GM10266 (cell line): ENCODE measurements around the gene MFSD2B.

Experiments used
- DNase-seq: peaks from one replicate; pipeline ENCODE4 v3.0.0; 2012; ENCODE audit errors: extremely low spot score
- CTCF ChIP-seq: IDR thresholded peaks from 2 replicates; pipeline ENCODE4 v1.5.1; 2012; ENCODE audit warnings: mild to moderate bottlenecking, low read depth; ENCODE audit not compliant: control insufficient read depth, insufficient read depth; ENCODE audit errors: missing control alignments

MFSD2B gene

DNA sequence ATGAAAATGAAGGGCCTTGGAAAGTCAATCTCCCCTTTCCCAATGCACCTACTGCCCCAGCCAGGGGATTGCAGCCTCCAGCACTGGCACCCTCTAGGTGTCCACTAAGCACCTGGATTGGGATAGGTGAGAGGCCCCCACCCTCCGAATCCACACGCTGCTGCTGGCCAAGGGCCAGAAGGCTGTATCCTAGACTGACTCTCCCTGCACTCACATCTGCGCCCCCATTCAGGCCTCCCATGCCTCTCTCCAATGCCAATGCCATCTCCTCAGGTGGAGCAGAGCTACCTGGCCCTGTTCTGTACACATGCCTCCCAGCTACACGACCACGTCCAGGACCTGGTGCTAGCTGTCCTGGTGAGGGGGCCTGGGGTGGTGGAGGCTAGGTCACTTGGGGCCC is 9.8 kb downstream of the MFSD2B start:
- no peak for DNase-seq
- TF ChIP-seq CTCF = no peak

- DNase-seq = no peak
- no peak for TF ChIP-seq CTCF
Measured at GRCh38 chr2:24020244-24020643, 10.4 kb downstream of the MFSD2B start.

DNA sequence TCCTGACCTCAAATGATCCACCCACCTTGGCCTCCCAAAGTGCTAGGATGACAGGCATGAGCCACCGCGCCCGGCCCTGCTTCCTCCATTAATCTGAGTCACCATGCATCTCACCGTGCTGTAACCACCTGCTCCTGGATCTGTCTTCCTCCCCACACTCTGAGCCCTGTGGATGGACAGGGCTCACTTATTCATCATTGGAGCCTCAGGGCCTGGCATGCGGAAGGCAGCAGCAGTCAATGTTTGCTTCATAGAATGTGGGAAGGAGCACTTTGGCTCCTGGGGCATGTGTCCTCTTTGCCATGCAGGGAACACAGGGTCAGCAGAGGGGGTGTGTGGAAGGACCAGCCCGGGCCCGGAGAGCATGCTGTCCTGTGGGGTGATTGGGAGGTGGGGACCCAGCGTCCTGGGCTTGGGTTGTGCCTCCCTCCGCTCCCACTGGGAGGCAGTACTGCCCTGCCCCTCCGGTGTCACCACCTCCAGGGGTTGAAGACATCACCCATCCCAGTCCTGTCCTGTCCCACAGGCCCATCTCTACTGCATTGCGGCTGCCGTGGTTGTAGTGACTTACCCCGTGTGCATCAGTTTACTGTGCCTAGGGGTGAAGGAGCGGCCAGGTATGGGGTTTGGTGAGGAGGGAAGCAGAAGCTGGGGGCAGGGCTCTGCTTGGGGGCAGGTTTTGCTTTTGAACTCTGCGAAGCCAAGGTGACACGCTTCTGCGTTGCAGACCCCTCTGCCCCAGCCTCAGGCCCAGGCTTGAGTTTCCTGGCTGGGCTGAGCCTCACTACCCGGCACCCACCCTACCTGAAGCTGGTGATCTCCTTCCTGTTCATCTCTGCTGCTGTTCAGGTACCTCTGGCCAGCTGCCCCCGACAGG is 11.5 kb downstream of the MFSD2B start:
- TF ChIP-seq CTCF = peak; percentile 36
- DNase-seq = peak; percentile 39

GRCh38 chr2:24022324-24022974 is 12.6 kb downstream of the MFSD2B start:
- DNase-seq = no peak
- TF ChIP-seq CTCF = no peak

DNA sequence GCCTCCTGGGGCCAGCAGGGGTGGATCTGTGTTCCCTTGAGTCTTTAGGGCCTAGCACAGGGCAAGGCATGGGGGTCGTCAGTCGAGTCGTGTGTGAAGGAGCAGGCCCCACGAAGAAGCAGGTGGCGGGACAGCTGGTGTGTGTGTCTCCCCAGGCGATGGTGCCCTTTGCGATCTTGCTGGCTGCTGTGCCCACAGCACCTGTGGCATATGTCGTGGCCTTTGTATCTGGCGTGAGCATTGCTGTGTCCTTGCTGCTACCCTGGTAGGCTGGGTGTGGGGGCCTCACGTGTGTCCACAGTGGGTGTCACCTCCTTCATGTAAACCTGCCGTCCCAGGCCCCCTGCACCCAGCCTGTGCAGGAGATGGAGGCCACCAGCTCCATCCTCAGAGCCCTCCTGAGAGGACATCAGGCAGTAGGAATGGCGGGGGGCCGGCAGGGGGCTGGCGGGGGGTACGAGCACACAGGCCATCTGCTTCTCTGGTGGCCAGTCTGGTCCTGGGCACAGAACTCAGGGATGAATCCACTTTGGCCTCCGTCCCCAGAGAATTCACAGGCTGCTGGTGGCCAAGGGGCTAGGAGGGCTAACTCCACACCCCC is 13.2 kb downstream of the MFSD2B start:
- DNase-seq = no peak
- TF ChIP-seq CTCF = no peak

DNA sequence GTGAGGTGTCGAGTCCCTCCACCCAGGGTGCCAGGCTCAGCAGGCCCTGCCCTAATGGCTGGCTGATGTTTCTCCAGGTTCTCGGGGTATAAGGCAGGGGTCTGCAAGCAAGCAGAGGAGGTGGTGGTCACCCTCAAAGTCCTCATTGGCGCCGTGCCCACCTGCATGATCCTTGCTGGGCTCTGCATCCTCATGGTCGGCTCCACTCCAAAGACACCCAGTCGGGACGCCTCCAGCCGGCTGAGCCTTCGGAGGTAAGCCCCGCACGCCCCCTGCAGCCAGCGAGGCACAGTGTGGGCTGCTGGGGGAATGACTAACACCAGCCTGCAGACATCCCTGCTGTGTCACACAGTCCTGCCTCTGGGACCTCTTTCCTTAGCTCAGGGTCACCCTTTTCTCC is 14.1 kb downstream of the MFSD2B start:
- TF ChIP-seq CTCF = no peak
- no peak for DNase-seq

DNA sequence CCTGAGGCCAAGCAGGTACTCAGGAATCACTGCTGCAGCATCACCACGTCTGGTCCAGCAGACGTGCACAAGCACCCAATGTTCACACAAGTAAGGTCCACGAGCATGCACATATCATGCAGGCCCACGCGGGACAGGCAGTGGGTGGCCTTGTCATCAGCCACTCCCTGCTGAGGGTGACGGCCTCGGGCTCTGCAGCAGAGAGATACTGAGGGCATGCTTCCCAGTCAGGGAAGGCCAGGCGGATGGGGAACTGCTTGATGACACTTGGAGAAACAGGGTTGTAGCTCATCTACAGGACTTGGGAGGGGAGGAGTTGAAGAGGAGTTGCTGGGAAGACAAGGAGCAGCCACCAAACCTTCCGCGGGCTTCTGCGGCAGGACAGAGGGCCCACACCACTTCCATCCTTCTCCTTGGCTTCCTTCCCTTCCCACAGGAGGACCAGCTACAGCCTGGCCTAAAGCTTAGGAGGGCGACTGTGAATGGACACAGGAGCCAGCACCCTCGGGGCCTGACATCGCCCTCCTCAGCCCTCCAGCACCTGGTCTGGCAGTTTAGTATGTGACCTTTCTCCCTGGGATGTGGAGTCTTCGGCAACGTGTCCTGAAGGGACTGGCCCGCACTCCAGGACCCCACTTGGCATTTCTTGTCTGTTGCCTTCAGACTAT is 15.2 kb downstream of the MFSD2B start:
- DNase-seq = no peak
- TF ChIP-seq CTCF = no peak
